ENCODE data around the gene PLIN3.
"Not testable (repeated sequence)": the region's sequence is repeated elsewhere in the genome, so short reads cannot be mapped to it uniquely, and the experiment has no call there.

PLIN3 gene

GRCh38 chr19:4847190-4847973 is 20.1 kb downstream of the PLIN3 start:
- Mint-ChIP-seq H3K4me3 (no peak overlapping the region), H3K9me3 (no peaks in the 10 kb centered on the region), H3K27ac (no peak overlapping the region), H3K36me3 (ENCODE audit: low read depth) (peaks cover 12% of the 10 kb centered on the region), H3K27me3 (ENCODE audit: low read depth) (no peaks in the 10 kb centered on the region), H3K4me1 (ENCODE audit: low read depth) (no peaks in the 10 kb centered on the region)
- no peak for DNase-seq (ENCODE audit: low spot score)

- DNase-seq (ENCODE audit: low spot score); H3K27me3 Mint-ChIP-seq (ENCODE audit: low read depth): not testable (repeated sequence)
Measured at GRCh38 chr19:4845975-4846374, 21.5 kb downstream of the PLIN3 start.

GRCh38 chr19:4844348-4845179 is 22.9 kb downstream of the PLIN3 start:
- no peak overlapping the region for H3K4me3 Mint-ChIP-seq
- H3K36me3 Mint-ChIP-seq (ENCODE audit: low read depth) = peaks cover 19% of the 10 kb centered on the region
- DNase-seq (ENCODE audit: low spot score) = no peak
- H3K27ac Mint-ChIP-seq = no peak overlapping the region
- H3K9me3 Mint-ChIP-seq = no peaks in the 10 kb centered on the region
- no peaks in the 10 kb centered on the region for H3K27me3 Mint-ChIP-seq (ENCODE audit: low read depth)
- H3K4me1 Mint-ChIP-seq (ENCODE audit: low read depth) = peaks cover 5% of the 10 kb centered on the region

More at GRCh38 chr19:4845975-4846374, 21.5 kb downstream of the PLIN3 start:
- H3K27ac Mint-ChIP-seq; H3K4me1 Mint-ChIP-seq (ENCODE audit: low read depth); H3K4me3 Mint-ChIP-seq; H3K9me3 Mint-ChIP-seq: not testable (repeated sequence)
- H3K36me3 Mint-ChIP-seq (ENCODE audit: low read depth) = peaks cover 13% of the 10 kb centered on the region

GRCh38 chr19:4843647-4843965 is 23.9 kb downstream of the PLIN3 start:
- H3K4me1 Mint-ChIP-seq (ENCODE audit: low read depth) = peaks cover 5% of the 10 kb centered on the region
- no peak overlapping the region for H3K4me3 Mint-ChIP-seq
- no peak for DNase-seq (ENCODE audit: low spot score)
- H3K9me3 Mint-ChIP-seq = no peaks in the 10 kb centered on the region
- H3K27ac Mint-ChIP-seq = no peak overlapping the region
- H3K27me3 Mint-ChIP-seq (ENCODE audit: low read depth) = no peaks in the 10 kb centered on the region
- H3K36me3 Mint-ChIP-seq (ENCODE audit: low read depth) = peaks cover 23% of the 10 kb centered on the region

- Mint-ChIP-seq H3K36me3 (ENCODE audit: low read depth) (peaks cover 26% of the 10 kb centered on the region), H3K4me3 (no peak overlapping the region), H3K4me1 (ENCODE audit: low read depth) (peaks cover 6% of the 10 kb centered on the region), H3K27ac (no peak overlapping the region), H3K27me3 (ENCODE audit: low read depth) (no peaks in the 10 kb centered on the region), H3K9me3 (no peaks in the 10 kb centered on the region)
- DNase-seq (ENCODE audit: low spot score) = no peak
Measured at GRCh38 chr19:4839192-4839591, 28.3 kb downstream of the PLIN3 start.

- peaks cover 16% of the 10 kb centered on the region for H3K4me1 Mint-ChIP-seq (ENCODE audit: low read depth)
- peak overlapping the region; percentile 46 for H3K4me3 Mint-ChIP-seq
- H3K27ac Mint-ChIP-seq = peak overlapping the region; percentile 26
- no peaks in the 10 kb centered on the region for H3K9me3 Mint-ChIP-seq
- no peaks in the 10 kb centered on the region for H3K27me3 Mint-ChIP-seq (ENCODE audit: low read depth)
- peaks cover 13% of the 10 kb centered on the region for H3K36me3 Mint-ChIP-seq (ENCODE audit: low read depth)
- DNase-seq (ENCODE audit: low spot score) = no peak
Measured at GRCh38 chr19:4832776-4833175, 34.7 kb downstream of the PLIN3 start.

GRCh38 chr19:4831979-4832340 is 35.5 kb downstream of the PLIN3 start:
- Mint-ChIP-seq H3K4me3 (peak overlapping the region; percentile 94), H3K27ac (peak overlapping the region; percentile 83), H3K4me1 (ENCODE audit: low read depth) (peaks cover 16% of the 10 kb centered on the region), H3K36me3 (ENCODE audit: low read depth) (peaks cover 11% of the 10 kb centered on the region)
- H3K9me3 Mint-ChIP-seq; DNase-seq (ENCODE audit: low spot score); H3K27me3 Mint-ChIP-seq (ENCODE audit: low read depth): not testable (repeated sequence)

GRCh38 chr19:4831304-4831978 is 36.0 kb downstream of the PLIN3 start, which contains the start of gene TICAM1:
TICAM1 (minus strand) TSS chr19:4831712; CDS start chr19:4818377, 13,335 bp downstream.
- H3K27ac Mint-ChIP-seq = peak within 1 kb of the TSS; percentile 91
- no peaks in the 10 kb centered on the region for H3K9me3 Mint-ChIP-seq
- H3K36me3 Mint-ChIP-seq (ENCODE audit: low read depth) = peaks cover 11% of the 10 kb centered on the region
- peak within 1 kb of the TSS; percentile 94 for H3K4me3 Mint-ChIP-seq
- DNase-seq (ENCODE audit: low spot score) = peak; percentile 85
- H3K4me1 Mint-ChIP-seq (ENCODE audit: low read depth) = peaks cover 16% of the 10 kb centered on the region
- H3K27me3 Mint-ChIP-seq (ENCODE audit: low read depth) = no peaks in the 10 kb centered on the region

- Mint-ChIP-seq H3K27ac (peak overlapping the region; percentile 91), H3K27me3 (ENCODE audit: low read depth) (no peaks in the 10 kb centered on the region), H3K9me3 (no peaks in the 10 kb centered on the region), H3K4me1 (ENCODE audit: low read depth) (peaks cover 16% of the 10 kb centered on the region), H3K4me3 (peak overlapping the region; percentile 94), H3K36me3 (ENCODE audit: low read depth) (peaks cover 11% of the 10 kb centered on the region)
- DNase-seq (ENCODE audit: low spot score) = no peak
Measured at GRCh38 chr19:4830768-4831265, 36.6 kb downstream of the PLIN3 start.

GRCh38 chr19:4830332-4830731 is 37.1 kb downstream of the PLIN3 start:
- Mint-ChIP-seq H3K9me3 (no peaks in the 10 kb centered on the region), H3K4me3 (peak overlapping the region; percentile 94), H3K27me3 (ENCODE audit: low read depth) (no peaks in the 10 kb centered on the region), H3K27ac (peak overlapping the region; percentile 91), H3K4me1 (ENCODE audit: low read depth) (peaks cover 15% of the 10 kb centered on the region), H3K36me3 (ENCODE audit: low read depth) (peaks cover 11% of the 10 kb centered on the region)
- no peak for DNase-seq (ENCODE audit: low spot score)

- DNase-seq (ENCODE audit: low spot score) = no peak
- Mint-ChIP-seq H3K27ac (peak overlapping the region; percentile 79), H3K27me3 (ENCODE audit: low read depth) (no peaks in the 10 kb centered on the region), H3K4me1 (ENCODE audit: low read depth) (peaks cover 15% of the 10 kb centered on the region), H3K36me3 (ENCODE audit: low read depth) (peaks cover 11% of the 10 kb centered on the region), H3K9me3 (no peaks in the 10 kb centered on the region), H3K4me3 (peak overlapping the region; percentile 61)
Measured at GRCh38 chr19:4829001-4829712, 38.3 kb downstream of the PLIN3 start.

- Mint-ChIP-seq H3K4me3 (no peak overlapping the region), H3K36me3 (ENCODE audit: low read depth) (peaks cover 14% of the 10 kb centered on the region)
Measured at GRCh38 chr19:4823577-4823976, 43.9 kb downstream of the PLIN3 start.

GRCh38 chr19:4822354-4822753 is 45.1 kb downstream of the PLIN3 start:
- not testable (repeated sequence) for H3K9me3 Mint-ChIP-seq; H3K4me1 Mint-ChIP-seq (ENCODE audit: low read depth); DNase-seq (ENCODE audit: low spot score); H3K4me3 Mint-ChIP-seq; H3K27me3 Mint-ChIP-seq (ENCODE audit: low read depth); H3K27ac Mint-ChIP-seq
- H3K36me3 Mint-ChIP-seq (ENCODE audit: low read depth) = peaks cover 17% of the 10 kb centered on the region

More at GRCh38 chr19:4823577-4823976, 43.9 kb downstream of the PLIN3 start:
- Mint-ChIP-seq H3K9me3 (no peaks in the 10 kb centered on the region), H3K27ac (no peak overlapping the region), H3K27me3 (ENCODE audit: low read depth) (no peaks in the 10 kb centered on the region), H3K4me1 (ENCODE audit: low read depth) (no peaks in the 10 kb centered on the region)
- no peak for DNase-seq (ENCODE audit: low spot score)
